AG04450 (cell line): ENCODE data around the gene DPP4. TPM values are rescaled to one million over a fixed set of nuclear protein-coding genes. Genes with fewer than 3 reads are reported as not detected.

ENCODE experiments used
- CTCF ChIA-PET: fragments of 300-600, 350-600 bp; formaldehyde crosslinking; extraction: SDS; loops from one replicate; lab custom pipeline; 2022; ENCODE audit warnings: antibody characterized with exemption, inconsistent platforms; lab: Charles Lee
- POLR2A ChIA-PET: fragments of 350-600 bp; formaldehyde crosslinking; extraction: SDS; loops from one replicate; lab custom pipeline; 2021; ENCODE audit warnings: antibody characterized with exemption, inconsistent platforms; lab: Yijun Ruan, JAX
- DNase-seq: peaks from one replicate; pipeline ENCODE4 v3.0.0-alpha.2; 2011; ENCODE audit warnings: low read depth, low spot score
- H3K27ac ChIP-seq: one replicate; pipeline ENCODE4 v1.5.1; 2012; ENCODE audit warnings: low read depth, low read length, control low read depth
- H3K27me3 ChIP-seq: one replicate; pipeline ENCODE4 v1.6.0; 2012; ENCODE audit warnings: low read length; ENCODE audit not compliant: control insufficient read depth, insufficient read depth
- H3K4me3 ChIP-seq: 2 replicates; pipeline ENCODE4 v1.5.1; 2011; ENCODE audit warnings: mild to moderate bottlenecking, low read depth, low read length, control low read depth
- H3K9me3 ChIP-seq: 2 replicates; pipeline ENCODE4 v1.5.1; 2012; ENCODE audit warnings: low read length; ENCODE audit not compliant: control insufficient read depth, insufficient read depth
- CTCF ChIP-seq: IDR thresholded peaks from 2 replicates; pipeline ENCODE4 v1.5.1; 2011; ENCODE audit warnings: low read depth, low read length, control low read depth, inconsistent platforms
- polyA minus RNA-seq: library from RNA; depleted of rRNA, polyadenylated mRNA; stranded (reverse); fragments of >200 nt; gene quantifications from 2 replicates; pipeline ENCODE4 v1.2.3, GENCODE V29; 2011; rRNA and poly(A)+ RNA removed
- polyA plus RNA-seq: library from polyadenylated mRNA; depleted of rRNA; stranded (reverse); fragments of >200 nt; gene quantifications from 2 replicates; pipeline ENCODE4 v1.2.3, GENCODE V29; 2011; rRNA removed

The DPP4 gene
- polyA plus RNA-seq = 54.7 and 61.0 TPM in 2 replicates
- polyA minus RNA-seq = 32.8 and 37.8 TPM in 2 replicates

- DNase-seq = no peak
- POLR2A ChIA-PET = interaction anchor here (0.8 kb wide), 1 partner anchor 17 kb away, joined by 3 read pairs; no protein-coding TSS in a partner anchor
- CTCF ChIA-PET = interaction anchor here (0.6 to 1.4 kb wide), 4 partner anchors 49 to 224 kb away, joined by 3 to 5 read pairs (median 4); no protein-coding TSS in a partner anchor
- H3K27ac ChIP-seq = peak within 1 kb of the TSS; percentile 85
- no peak for TF ChIP-seq CTCF
- H3K27me3 ChIP-seq = no peaks in the 10 kb centered on the region
- peaks cover 7% of the 10 kb centered on the region for H3K9me3 ChIP-seq
- H3K4me3 ChIP-seq = peak within 1 kb of the TSS; percentile 76
These were observed at the start of gene DPP4 for GRCh38 chr2:162073888-162074631. DPP4 (minus strand) TSS chr2:162074215; CDS start chr2:162073981, 234 bp downstream.

DNA sequence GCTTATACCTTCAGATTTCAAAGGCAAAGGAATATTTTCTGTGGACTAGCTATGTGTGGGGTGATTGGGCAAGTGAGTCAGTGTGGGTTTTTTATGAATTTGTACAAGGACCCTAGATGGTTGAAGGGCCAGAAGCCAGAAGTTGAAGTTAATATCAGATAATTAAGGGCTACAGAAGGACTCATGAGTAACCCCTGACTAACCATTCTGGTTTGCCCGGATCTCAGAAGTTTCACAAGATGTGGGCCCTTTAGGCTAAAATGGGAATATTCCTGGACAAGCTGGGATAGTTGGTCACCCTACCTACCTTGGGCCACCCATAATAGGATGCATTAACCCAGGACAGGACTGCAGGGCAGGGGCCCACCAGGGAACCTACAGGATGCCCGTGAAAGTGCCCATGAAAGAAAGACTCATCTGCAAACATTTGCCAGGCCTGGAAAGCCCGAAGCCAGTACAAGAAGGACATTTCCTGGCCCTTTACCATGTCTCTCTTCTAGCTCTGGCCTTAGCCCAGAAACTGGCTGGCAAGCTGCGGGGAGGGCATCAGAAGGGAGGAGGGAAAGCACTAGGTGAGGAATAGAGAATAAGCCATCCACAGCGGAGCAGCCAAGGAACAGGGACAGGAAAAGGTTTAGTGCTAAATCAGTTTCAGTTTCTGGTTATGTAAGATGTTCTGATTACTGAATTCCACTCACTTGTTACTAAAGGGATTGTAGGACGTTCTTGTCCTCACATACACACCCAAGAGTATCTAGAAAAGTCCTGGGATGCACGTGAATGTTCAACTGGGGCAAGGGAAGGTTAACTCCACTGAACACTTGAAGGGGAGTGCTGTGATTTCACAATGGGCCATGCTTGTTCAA is 44.4 kb upstream of the DPP4 start:
- ChIA-PET CTCF (interaction anchor here (0.6 to 2.9 kb wide), 3 partner anchors 20 to 180 kb away, joined by 3 to 6 read pairs (median 4); no protein-coding TSS in a partner anchor), POLR2A (no interaction called here)
- H3K27me3 ChIP-seq = no peaks in the 10 kb centered on the region
- peak; percentile 13 for DNase-seq
- TF ChIP-seq CTCF = no peak
- H3K9me3 ChIP-seq = no peaks in the 10 kb centered on the region; the same call in 1 of the 2 replicates
- no peak overlapping the region for H3K4me3 ChIP-seq
- no peak overlapping the region for H3K27ac ChIP-seq

GRCh38 chr2:162116352-162116751 is 42.3 kb upstream of the DPP4 start:
- H3K4me3 ChIP-seq = no peak overlapping the region
- H3K27me3 ChIP-seq = no peaks in the 10 kb centered on the region
- TF ChIP-seq CTCF = no peak
- DNase-seq = no peak
- POLR2A ChIA-PET = no interaction called here
- no peaks in the 10 kb centered on the region; the same call in 1 of the 2 replicates for H3K9me3 ChIP-seq
- CTCF ChIA-PET = interaction anchor here (1.1 to 2.9 kb wide), 2 partner anchors 170 to 182 kb away, joined by 4 to 6 read pairs; no protein-coding TSS in a partner anchor
- no peak overlapping the region for H3K27ac ChIP-seq

GRCh38 chr2:162115076-162115475 is 41.1 kb upstream of the DPP4 start:
- DNase-seq = no peak

More at GRCh38 chr2:162115076-162115475, 41.1 kb upstream of the DPP4 start:
- Histone ChIP-seq H3K27ac (no peak overlapping the region), H3K27me3 (no peaks in the 10 kb centered on the region), H3K4me3 (no peak overlapping the region), H3K9me3 (no peaks in the 10 kb centered on the region; the same call in 1 of the 2 replicates)
- ChIA-PET POLR2A (no interaction called here), CTCF (no interaction called here)
- TF ChIP-seq CTCF = no peak
